ENCODE data around the gene ARHGAP27.

DNA sequence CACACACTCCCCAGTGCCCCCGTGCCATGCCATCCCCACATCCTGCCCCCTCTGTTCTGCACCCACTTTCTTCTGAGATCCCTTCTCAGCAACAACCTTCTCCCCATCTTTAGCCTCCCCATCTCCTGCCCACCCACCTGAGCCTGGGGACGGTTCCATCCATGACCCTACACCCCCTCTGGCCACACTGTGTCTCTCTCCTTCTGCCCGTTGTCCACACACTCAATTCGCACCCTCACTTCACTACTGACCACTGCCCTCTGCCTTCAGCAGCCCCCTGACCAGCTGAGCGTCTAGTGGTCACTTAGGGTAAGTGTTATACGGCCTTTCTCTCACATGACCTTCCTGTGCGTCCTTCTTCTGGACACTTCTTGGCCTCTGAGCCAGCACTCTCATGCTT is 6.1 kb downstream of the ARHGAP27 start:
- no peak for TF ChIP-seq EZH2 (IDR thresholded peaks at IDR 0.05; ENCODE audit: insufficient read depth, poor library complexity, severe bottlenecking)
- no peak for TF ChIP-seq EZH2phosphoT487 (IDR thresholded peaks at IDR 0.05; ENCODE audit: insufficient read depth, low read depth)

Data from GM23248 (cell line).